Fibroblast of mammary gland (primary cell): ENCODE results near the gene LHX1.

Source experiments
- DNase-seq: peaks from one replicate; pipeline ENCODE4 v3.0.0-alpha.2; 2010; ENCODE audit warnings: low read depth
- H3K4me3 ChIP-seq: 2 replicates; pipeline ENCODE4 v1.5.1; 2011; ENCODE audit warnings: low read depth, mild to moderate bottlenecking, low read length, moderate library complexity; ENCODE audit not compliant: control insufficient read depth
- CTCF ChIP-seq: conservative IDR thresholded peaks from 2 replicates; pipeline ENCODE4 v1.5.1; 2011; ENCODE audit warnings: low read depth, low read length, inconsistent platforms; ENCODE audit not compliant: control insufficient read depth, insufficient read depth

The LHX1 gene

GRCh38 chr17:36921095-36921851, 16.0 kb upstream of the LHX1 start:
- TF ChIP-seq CTCF = no peak
- peak; percentile 14 for DNase-seq
- no peak overlapping the region for H3K4me3 ChIP-seq

GRCh38 chr17:36922175-36922574, 15.1 kb upstream of the LHX1 start:
- H3K4me3 ChIP-seq = no peak overlapping the region
- no peak for DNase-seq
- TF ChIP-seq CTCF = no peak

GRCh38 chr17:36923814-36924221, 13.5 kb upstream of the LHX1 start:
- no peak for TF ChIP-seq CTCF
- DNase-seq = no peak
- no peak overlapping the region for H3K4me3 ChIP-seq

GRCh38 chr17:36926226-36926625, 11.0 kb upstream of the LHX1 start:
- TF ChIP-seq CTCF = no peak
- DNase-seq = no peak

GRCh38 chr17:36926701-36927100, 10.6 kb upstream of the LHX1 start:
- no peak overlapping the region for H3K4me3 ChIP-seq
- TF ChIP-seq CTCF = no peak
- no peak for DNase-seq

More at GRCh38 chr17:36926226-36926625, 11.0 kb upstream of the LHX1 start:
- no peak overlapping the region for H3K4me3 ChIP-seq

GRCh38 chr17:36928471-36929345, 8.6 kb upstream of the LHX1 start:
- DNase-seq = no peak
- H3K4me3 ChIP-seq = no peak overlapping the region
- no peak for TF ChIP-seq CTCF
